Measurements from ENCODE around the gene NLN. TPM values are rescaled to one million over a fixed set of nuclear protein-coding genes. Genes with fewer than 3 reads are reported as not detected.

The NLN gene
- total RNA-seq, 4 donors from 2014 or later = 1.6 to 16.5 (median 9.0) TPM

DNA sequence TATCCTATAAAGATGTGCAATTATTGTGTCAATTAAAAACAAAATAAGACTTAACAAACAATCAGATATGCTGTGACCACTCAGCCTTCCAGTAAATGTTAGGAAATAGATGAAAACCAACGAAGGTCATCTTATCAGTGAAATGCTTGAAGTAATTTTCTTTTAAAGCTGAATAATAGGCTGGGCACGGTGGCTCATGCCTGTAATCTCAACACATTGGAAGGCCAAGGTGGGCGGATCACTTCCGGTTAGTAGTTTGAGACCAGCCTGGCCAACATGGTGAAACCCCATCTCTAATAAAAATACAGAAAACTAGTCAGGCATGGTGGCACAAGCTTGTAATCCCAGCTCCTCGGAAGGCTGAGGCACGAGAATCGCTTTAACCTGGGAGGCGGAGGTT lies 31.2 kb downstream of the NLN start:
- in situ Hi-C loops (cut with MboI; ENCODE audit: low pct_ligation_motif_present in 1 of 4, low pct_unique_long_range_greater_than_20kb in 1 of 4, low sequenced_read_pairs in 3 of 4) = no loop called here
- intact Hi-C loops (cut with DNase I; ENCODE audit: low total_unique reads) = no loop called here
- no peak overlapping the region for H3K4me3 ChIP-seq

DNA sequence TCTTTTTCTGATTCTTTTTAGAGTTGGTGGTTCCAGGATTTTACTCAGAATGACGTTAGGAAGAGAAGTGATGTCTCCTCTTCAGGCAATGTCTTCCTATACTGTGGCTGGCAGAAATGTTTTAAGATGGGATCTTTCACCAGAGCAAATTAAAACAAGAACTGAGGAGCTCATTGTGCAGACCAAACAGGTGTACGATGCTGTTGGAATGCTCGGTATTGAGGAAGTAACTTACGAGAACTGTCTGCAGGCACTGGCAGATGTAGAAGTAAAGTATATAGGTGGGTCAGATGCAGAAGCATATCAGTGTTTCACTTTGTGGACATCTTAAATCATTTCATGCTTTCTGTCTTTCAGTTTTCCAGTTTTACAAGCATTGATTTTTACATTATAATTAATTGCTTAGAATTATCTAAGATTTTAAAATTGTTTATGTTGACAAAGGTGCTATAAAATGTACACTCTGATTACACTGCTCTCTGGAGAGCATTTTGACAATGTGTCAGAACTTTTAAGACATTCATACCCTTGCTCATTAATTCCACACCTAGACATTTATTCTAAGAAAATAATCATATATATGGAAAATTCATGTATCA lies 36.6 kb downstream of the NLN start:
- H3K4me3 ChIP-seq = no peak overlapping the region
- H3K27me3 ChIP-seq = no peaks in the 10 kb centered on the region
- no peak overlapping the region for H3K27ac ChIP-seq
- intact Hi-C loops (cut with DNase I; ENCODE audit: low total_unique reads) (no loop called here), in situ Hi-C loops (cut with MboI; ENCODE audit: low pct_ligation_motif_present in 1 of 4, low pct_unique_long_range_greater_than_20kb in 1 of 4, low sequenced_read_pairs in 3 of 4) (no loop called here)
- peaks cover 0 to 12% (median 0%) of the 10 kb centered on the region in 4 donors for H3K36me3 ChIP-seq
- 61 to 63% methylated on average over 3 to 4 of the region's 4 CpGs for WGBS, 2 donors (ENCODE audit: low coverage in 1 of 2)
- DNase-seq = no peak
- H3K9me3 ChIP-seq = no peaks in the 10 kb centered on the region
- no peak for TF ChIP-seq POLR2AphosphoS5 (IDR thresholded peaks at IDR 0.05)
- no peak for TF ChIP-seq EP300 (IDR thresholded peaks at IDR 0.05; ENCODE audit: low read depth)
- no peak for TF ChIP-seq CTCF (IDR thresholded peaks at IDR 0.05)
- no peak for TF ChIP-seq POLR2A (IDR thresholded peaks at IDR 0.05)
- H3K4me1 ChIP-seq = no peaks in the 10 kb centered on the region

More for the DNA sequence above, 31.2 kb downstream of the NLN start:
- Histone ChIP-seq H3K4me1 (no peaks in the 10 kb centered on the region), H3K27ac (no peak overlapping the region), H3K9me3 (no peaks in the 10 kb centered on the region), H3K27me3 (no peaks in the 10 kb centered on the region), H3K36me3 (no peaks in the 10 kb centered on the region)
- 80 to 87% methylated on average over 8 of the region's 8 CpGs for WGBS, 2 donors (ENCODE audit: low coverage in 1 of 2)
- no peak for TF ChIP-seq CTCF (IDR thresholded peaks at IDR 0.05)
- no peak for TF ChIP-seq EP300 (IDR thresholded peaks at IDR 0.05; ENCODE audit: low read depth)
- TF ChIP-seq POLR2A (IDR thresholded peaks at IDR 0.05) = no peak
- no peak for TF ChIP-seq POLR2AphosphoS5 (IDR thresholded peaks at IDR 0.05)
- no peak for DNase-seq

- H3K9me3 ChIP-seq = no peaks in the 10 kb centered on the region
- DNase-seq = peak; percentile 52
- H3K27ac ChIP-seq = no peak overlapping the region
- intact Hi-C loops (cut with DNase I; ENCODE audit: low total_unique reads) = no loop called here
- no peak overlapping the region for H3K4me3 ChIP-seq
- H3K27me3 ChIP-seq = no peaks in the 10 kb centered on the region
- H3K4me1 ChIP-seq = no peaks in the 10 kb centered on the region
- peaks cover 0 to 12% (median 0%) of the 10 kb centered on the region in 4 donors for H3K36me3 ChIP-seq
- 17 to 68% methylated on average over 1 to 2 of the region's 2 CpGs for WGBS, 2 donors (ENCODE audit: low coverage in 1 of 2)
- TF ChIP-seq POLR2AphosphoS5 (IDR thresholded peaks at IDR 0.05) (no peak), POLR2A (IDR thresholded peaks at IDR 0.05) (no peak), EP300 (IDR thresholded peaks at IDR 0.05; ENCODE audit: low read depth) (no peak), CTCF (IDR thresholded peaks at IDR 0.05) (peak in 2 of 5 experiments; percentile 22 to 42)
- in situ Hi-C loops (cut with MboI; ENCODE audit: low pct_ligation_motif_present in 1 of 4, low pct_unique_long_range_greater_than_20kb in 1 of 4, low sequenced_read_pairs in 3 of 4) = no loop called here
Measured at GRCh38 chr5:65760504-65761275, 38.7 kb downstream of the NLN start.

DNA sequence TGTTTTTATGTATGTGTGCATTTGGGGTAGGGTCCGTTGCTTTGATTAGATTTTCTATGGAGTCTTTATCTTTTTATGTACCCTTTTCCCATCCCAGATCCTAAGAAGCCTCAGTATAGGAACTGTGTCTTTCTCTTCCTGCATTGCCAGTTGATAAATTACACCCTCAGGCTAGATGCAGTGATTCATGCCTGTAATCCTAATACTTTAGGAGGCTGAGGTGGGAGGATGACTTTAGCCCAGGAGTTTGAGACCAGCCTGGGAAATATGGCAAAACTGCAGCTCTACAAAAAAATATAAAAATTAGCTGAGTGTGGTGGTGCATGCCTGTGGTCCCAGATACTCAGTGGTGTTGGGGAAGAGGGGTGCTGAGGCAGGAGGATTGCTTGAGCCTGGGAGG lies 40.2 kb downstream of the NLN start:
- in situ Hi-C loops (cut with MboI; ENCODE audit: low pct_ligation_motif_present in 1 of 4, low pct_unique_long_range_greater_than_20kb in 1 of 4, low sequenced_read_pairs in 3 of 4) = no loop called here

More for the DNA sequence above, 40.2 kb downstream of the NLN start:
- intact Hi-C loops (cut with DNase I; ENCODE audit: low total_unique reads) = no loop called here
- H3K9me3 ChIP-seq = no peaks in the 10 kb centered on the region
- 83 to 100% methylated on average over 1 of the region's 1 CpG for WGBS, 2 donors (ENCODE audit: low coverage in 1 of 2)
- H3K27me3 ChIP-seq = no peaks in the 10 kb centered on the region
- TF ChIP-seq CTCF (IDR thresholded peaks at IDR 0.05) (no peak), POLR2AphosphoS5 (IDR thresholded peaks at IDR 0.05) (no peak), EP300 (IDR thresholded peaks at IDR 0.05; ENCODE audit: low read depth) (no peak), POLR2A (IDR thresholded peaks at IDR 0.05) (no peak)
- H3K27ac ChIP-seq = no peak overlapping the region
- no peak overlapping the region for H3K4me3 ChIP-seq
- no peak for DNase-seq
- no peaks in the 10 kb centered on the region for H3K4me1 ChIP-seq
- peaks cover 0 to 12% (median 0%) of the 10 kb centered on the region in 4 donors for H3K36me3 ChIP-seq
